H54 (cell line): ENCODE results near the gene NUP214.

Source experiments
- DNase-seq: peaks from one replicate; pipeline ENCODE4 v3.0.0; 2011; ENCODE audit warnings: low spot score, mixed read lengths; ENCODE audit not compliant: insufficient read length
- FAIRE-seq: peaks from 3 replicates; lab custom pipeline; 2011; peaks lifted over from hg19 to GRCh38; lab: Jason Lieb, UNC
- POLR2A ChIP-seq: IDR thresholded peaks from 2 replicates; pipeline ENCODE4 v1.6.1; 2011; ENCODE audit warnings: low read depth, mild to moderate bottlenecking, low read length

The NUP214 gene

DNA sequence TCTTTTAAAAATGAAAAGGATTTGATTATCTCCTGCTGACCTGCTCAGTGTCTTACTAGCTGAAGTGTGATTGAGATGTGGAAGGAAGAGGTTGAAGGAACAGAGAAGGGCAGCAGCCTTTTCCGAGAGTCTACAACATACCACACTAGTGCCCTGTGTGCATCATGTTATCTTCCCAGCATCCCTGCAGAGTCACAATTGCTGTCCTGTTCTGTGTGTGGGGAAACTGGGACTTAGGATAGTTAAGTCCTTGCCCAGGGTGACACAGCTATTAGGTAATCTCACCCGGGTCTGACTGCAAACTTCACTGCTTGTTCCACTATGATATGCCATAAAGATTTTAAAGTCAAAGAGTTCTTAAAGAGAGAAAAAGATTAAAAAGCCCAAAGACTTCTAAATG lies 95.1 kb downstream of the NUP214 start:
- DNase-seq (no peak), FAIRE-seq (no peak)
- TF ChIP-seq POLR2A: no peak

GRCh38 chr9:131222460-131222859 lies 97.1 kb downstream of the NUP214 start:
- no peak for DNase-seq
- TF ChIP-seq POLR2A: no peak
- no peak for FAIRE-seq

DNA sequence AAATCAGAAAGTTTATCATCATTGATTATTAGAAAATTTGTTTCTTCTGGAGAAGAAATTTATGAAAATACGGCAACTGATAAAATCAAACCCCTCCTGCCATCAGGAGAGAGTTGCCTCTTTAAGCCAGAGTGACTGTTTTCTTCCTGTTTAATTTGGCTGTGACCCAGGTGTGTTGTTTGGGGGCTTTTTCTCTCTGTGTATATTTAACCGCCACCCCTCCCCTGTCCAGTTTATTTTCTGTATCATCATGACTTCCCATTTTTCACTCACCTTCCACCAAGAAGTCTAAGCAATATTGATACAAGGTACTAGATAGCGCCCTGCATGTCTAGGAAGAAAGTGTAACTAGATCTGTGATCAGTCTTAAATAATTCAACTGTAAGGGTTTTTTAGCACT lies 100.8 kb downstream of the NUP214 start:
- no peak for TF ChIP-seq POLR2A
- DNase-seq: no peak
- FAIRE-seq: no peak

DNA sequence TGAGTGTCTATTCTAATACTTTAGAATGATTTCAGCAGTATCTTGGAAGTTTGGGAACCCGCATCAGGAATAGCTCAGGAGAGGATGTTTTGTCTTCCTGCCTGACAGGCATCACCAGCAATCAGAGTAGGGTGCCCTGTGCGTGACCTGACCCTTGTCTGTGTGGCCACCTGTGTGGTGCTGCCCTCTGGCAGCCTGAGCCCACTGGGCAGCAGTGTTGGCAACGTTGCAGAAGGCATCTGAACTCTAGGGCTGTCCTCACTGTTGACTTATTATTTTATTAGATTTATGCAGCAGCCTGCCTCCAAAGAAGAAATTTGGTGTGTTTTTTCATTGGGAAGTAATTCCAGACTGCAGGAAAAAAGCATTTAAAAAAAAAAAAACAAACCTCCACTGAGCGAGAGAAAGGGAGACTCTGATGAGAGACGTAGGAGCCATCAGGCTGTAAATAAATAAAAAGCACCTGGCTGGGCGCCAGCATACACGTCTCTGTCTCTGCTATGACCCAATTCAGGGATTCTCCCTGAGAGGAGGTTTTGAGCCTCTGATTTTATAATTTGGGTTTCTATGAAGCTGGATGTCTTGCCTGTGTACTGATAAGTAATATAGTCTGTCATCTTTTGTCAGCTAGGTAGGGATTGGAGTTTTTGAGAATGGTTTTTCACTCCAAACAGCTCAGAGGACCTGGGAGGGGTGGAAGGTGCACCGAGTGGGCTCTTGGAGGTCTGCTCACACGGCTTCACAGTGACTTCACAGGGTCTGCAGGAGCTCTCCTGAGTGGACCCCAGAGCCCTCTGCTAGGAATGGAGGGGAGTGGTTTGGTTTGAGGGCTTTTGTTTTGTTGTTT lies 101.9 kb downstream of the NUP214 start:
- DNase-seq (no peak), FAIRE-seq (no peak)
- no peak for TF ChIP-seq POLR2A

GRCh38 chr9:131227959-131228460 lies 102.6 kb downstream of the NUP214 start:
- no peak for DNase-seq
- FAIRE-seq: no peak
- no peak for TF ChIP-seq POLR2A

DNA sequence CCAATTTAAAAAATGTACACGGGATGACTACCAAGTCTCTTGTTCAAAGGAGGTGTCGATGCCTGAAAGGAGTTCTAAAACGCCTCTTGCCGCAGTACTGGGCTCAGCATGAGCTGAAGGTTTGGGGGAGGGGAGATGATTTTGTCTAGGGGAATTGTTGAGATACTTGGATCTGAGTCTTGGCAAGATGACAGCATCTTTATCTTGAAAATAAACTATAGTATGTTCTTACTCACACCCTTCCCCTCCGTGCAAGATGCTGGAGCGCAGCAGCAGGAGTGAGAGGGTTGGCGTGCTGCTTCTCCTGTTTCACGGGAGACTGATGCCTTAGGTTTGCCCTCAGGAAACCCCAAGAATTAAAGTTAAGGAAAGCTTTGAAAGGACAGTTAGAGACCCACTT lies 103.6 kb downstream of the NUP214 start:
- TF ChIP-seq POLR2A: no peak
- DNase-seq: no peak
- no peak for FAIRE-seq

- FAIRE-seq (no peak), DNase-seq (no peak)
- TF ChIP-seq POLR2A: no peak
Measured at GRCh38 chr9:131233556-131233955, 108.2 kb downstream of the NUP214 start.

GRCh38 chr9:131233995-131234394 lies 108.6 kb downstream of the NUP214 start:
- TF ChIP-seq POLR2A: no peak
- no peak for DNase-seq
- FAIRE-seq: no peak

GRCh38 chr9:131234799-131235479 lies 109.6 kb downstream of the NUP214 start:
- FAIRE-seq: no peak
- no peak for TF ChIP-seq POLR2A
- no peak for DNase-seq

DNA sequence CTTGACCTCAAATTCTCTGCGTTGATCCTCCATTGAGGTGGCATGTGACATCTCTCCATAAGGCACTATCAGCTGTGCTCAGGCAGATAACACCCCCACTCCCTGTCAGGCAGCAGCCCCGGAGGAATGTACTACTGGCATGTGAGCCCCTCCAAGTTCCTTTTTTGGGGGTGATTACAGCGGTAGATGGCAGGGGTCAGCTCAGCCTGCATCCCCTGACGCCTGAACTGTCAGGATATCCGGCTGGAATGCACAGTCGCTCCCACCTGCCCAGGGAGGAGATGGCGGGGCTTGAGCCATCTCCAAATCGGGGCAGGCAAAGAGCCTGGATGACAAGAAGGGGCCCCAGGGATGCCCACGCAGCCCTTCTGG lies 110.1 kb downstream of the NUP214 start:
- no peak for FAIRE-seq
- TF ChIP-seq POLR2A: no peak
- no peak for DNase-seq

GRCh38 chr9:131236161-131236560 lies 110.8 kb downstream of the NUP214 start:
- no peak for TF ChIP-seq POLR2A
- DNase-seq: no peak
- FAIRE-seq: no peak

- DNase-seq: no peak
- no peak for TF ChIP-seq POLR2A
- no peak for FAIRE-seq
Measured at GRCh38 chr9:131236761-131237160, 111.4 kb downstream of the NUP214 start.

GRCh38 chr9:131237291-131237690 lies 111.9 kb downstream of the NUP214 start:
- DNase-seq (no peak), FAIRE-seq (no peak)
- TF ChIP-seq POLR2A: no peak

DNA sequence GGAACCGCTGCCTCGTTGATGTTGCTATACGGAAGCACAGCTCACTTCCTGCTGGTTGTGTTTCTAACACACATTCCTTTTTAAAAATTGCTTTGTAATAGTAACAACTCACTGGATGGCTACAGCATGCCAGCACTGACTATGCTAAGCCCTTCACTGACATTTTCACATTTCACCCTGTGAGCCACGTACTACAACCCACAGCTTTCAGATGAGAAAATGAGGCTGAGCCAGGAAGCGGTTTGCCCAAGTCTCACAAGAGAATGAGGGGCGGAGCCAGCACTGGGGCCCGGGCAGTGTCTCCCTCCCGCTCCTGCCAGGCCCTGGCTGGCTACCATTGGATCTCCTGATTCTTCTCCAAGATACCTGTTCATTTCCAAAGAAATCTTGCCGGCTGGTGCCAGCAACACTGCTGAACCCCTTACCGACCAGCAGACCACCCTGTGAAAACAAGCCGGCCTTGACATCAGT lies 112.6 kb downstream of the NUP214 start:
- FAIRE-seq (no peak), DNase-seq (no peak)
- TF ChIP-seq POLR2A: no peak

DNA sequence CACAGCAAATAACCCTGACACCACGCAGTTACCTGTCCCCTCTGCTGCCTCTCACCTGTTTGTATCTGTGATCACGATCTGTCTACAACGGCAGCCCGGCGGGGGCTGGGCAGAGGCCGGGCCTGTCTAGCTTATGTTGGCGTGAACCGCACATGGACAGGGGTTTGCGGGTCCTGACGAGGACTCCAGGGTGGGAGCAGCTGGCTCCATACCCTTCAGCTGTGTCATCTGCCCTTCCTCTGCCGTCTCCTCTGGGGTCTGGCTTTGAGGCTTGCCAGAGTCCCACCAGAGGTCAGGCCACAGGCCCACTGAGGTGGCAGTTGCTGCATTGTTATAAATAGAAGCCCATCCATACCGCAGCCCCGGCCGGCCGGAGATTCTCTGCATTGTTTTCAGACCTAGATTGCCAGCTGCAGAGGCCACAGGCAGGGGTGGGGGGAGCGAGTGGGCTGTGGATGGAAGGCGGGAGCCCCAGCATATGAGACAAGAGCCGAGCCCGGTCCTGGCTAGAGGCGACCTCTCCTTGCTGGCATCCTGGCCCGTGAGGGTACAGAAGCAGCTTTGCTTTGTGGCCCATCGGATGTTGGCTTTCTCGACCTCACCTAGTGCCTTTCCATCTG lies 113.1 kb downstream of the NUP214 start:
- FAIRE-seq (no peak), DNase-seq (no peak)
- no peak for TF ChIP-seq POLR2A
